NCI-H82 treated with DMSO at 0.1 percent for 48 hours (cell line): Measurements from ENCODE around the gene CTXN1.

Experiments used
- DNase-seq: peaks from one replicate; lab custom pipeline; 2025; ENCODE audit not compliant: unreplicated experiment; lab: John Stamatoyannopoulos, UW

Gene CTXN1

DNA sequence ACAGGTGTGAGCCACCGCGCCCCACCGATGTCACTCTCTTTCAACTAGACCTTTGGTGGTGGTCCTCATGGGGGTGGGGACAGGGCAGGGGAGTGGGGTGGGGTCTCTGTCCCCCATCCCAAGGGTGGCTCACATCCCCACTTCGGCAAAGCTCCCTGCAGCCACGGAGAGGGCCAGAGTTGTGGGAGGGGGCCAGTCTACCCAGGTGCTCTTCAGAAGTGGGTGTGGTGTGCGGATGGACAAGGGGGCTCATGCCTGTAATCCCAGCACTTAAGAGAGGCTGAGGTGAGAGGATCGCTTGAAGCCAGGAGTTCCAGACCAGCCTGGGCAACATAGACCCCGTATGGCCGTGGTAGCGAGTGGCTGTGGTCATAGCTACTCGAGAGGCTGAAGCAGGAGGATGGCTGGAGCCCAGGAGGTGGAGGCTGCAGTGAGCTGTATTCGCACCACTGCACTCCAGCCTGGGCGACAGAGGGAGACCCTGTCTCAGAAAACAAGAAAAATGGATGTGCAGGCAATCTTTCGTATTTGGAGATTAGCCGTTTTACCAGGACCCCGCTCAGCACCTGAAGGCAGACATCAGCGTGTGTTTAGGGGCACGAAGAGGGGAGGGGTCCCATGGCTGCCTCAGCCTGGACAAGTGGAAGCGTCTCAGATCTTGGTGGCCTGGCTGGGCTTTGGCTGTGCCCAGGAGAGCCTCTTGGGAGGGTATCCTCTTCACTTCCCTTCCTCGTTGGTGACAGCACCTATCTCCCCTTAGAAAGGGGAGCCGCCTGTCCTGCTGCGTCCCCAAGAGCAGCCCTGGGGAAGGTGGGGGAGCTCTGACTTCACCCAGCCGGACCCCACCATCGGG is 10.5 kb downstream of the CTXN1 start:
- DNase-seq, result no peak

DNA sequence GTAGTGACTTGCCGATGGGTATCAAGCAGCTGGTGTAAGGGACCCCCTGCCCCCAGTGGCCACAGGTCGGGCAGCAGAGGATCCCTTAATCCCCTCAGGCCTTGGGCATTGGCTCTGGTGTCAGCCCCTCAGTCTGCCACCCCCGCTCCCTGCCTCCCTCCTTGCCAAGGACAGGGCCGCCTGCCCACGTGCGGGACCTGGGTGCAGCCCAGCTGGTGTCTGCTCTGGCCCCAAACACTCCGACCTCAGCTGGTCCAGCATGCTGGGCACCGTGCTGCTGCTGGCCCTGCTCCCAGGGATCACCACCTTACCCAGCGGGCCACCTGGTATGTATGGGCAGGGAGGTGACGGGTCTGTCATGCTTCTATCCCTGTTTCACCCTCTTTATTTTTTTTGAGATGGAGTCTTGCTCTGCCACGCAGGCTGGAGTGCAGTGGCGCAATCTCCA is 11.3 kb downstream of the CTXN1 start, which contains the start of gene TGFBR3L:
TGFBR3L (plus strand) TSS at position 233 of the 448 bp plus-strand sequence.
- no peak for DNase-seq

DNA sequence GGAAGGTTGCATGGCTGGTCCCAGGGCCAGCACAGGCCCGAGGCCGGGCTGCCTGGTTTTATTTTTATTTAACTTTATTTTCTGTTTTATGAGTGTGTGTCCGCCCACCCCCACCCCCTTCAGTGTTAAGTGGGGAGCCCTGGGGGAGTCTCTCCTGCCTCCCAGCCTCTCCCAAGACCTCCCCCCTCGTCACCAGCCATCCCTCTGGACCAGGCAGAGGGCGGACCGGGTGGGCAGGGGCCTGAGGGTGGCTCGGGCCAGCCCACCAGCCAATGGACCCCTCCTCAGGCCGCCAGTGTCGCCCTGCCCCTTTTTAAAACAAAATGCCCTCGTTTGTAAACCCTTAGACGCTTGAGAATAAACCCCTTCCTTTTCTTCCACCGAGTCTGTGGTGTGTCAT is 11.8 kb downstream of the CTXN1 start:
- DNase-seq, result no peak

DNA sequence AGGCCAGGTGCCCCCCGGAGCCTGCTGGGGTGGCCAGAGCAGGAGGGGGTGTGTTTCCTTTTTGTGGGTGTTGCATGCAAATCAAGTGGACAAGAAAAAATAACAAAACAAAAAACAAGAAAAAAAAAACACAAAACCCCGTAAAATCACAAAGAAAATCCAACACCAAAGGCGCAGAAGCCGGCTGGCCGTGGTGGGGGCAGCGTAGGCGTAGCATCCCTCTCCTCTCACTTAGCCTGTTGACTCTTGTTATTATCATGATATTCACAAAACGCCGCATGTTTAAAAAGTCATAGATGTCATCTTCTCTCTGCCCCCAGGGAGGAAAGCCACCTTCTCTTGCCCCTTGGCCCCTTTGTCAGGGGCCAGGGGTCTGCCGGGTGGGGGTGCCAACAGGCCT is 12.3 kb downstream of the CTXN1 start:
- DNase-seq, result no peak

DNA sequence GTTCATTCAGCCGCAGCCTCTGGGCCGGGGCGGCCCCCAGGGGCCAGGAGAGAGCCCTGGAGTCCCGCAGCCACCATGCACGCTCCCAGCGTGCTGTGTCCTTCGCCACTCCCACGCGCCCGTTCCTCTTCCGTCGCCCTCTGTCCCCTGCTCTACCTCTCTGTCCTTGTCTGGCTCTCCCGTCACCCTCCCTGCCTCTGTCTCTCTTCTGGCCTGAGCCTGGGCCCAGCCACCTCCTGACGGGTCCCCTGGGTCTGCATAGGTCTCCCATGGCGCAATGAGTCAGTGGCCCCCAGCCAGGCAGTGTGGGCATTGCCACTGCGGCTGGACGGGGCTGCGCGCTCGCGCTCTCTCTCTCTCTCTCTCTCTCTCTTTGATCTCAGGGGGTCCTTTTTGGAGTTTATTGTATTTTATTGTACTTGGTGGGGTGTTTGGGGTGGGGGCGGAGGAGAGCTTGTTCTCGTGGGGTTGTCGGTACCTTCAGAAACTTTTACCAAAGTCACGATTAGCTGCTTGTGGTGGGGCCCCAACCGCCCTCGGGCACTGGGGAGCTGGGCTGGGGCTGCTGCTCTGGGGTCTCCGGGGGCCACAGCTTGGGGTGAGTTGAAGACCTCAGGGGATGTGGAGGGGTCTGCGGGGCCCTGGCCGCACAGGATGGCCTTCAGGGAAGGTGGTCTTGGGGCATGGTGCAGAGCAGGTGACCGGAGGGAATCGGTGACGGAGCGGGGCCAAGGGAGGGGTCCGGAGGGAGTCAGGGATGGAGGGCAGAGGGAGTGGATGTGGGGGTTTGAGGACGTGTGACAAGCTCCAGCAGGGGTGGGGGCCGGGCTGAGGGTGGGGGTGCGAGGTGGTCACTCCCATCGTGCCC is 13.0 kb downstream of the CTXN1 start:
- DNase-seq, result no peak

DNA sequence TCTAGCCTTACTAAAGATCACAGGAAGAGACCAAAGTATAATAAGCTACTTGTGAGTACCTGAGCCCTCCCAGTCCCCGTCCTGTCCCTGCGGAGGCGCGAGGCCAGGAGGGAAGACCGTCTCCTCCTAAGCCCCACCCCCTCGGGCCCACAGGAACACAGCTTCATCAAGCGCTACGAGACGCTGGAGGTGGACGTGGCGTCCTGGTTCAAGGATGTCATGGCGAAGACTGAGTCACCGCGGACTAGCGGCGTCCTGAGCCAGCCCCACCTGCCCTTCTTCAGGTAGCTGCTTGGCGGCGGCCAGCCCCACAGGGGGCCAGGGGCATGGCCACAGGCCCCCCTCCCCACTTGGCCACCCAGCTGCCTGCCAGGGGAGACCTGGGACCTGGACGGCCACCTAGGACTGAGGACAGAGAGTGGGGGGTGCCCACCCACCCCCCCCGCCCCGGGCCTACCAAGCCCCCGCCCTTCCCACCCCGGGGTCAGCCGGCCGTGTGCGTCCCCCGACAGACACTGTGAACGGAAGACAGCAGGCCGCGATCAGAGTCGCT is 13.7 kb downstream of the CTXN1 start:
- DNase-seq, result no peak

DNA sequence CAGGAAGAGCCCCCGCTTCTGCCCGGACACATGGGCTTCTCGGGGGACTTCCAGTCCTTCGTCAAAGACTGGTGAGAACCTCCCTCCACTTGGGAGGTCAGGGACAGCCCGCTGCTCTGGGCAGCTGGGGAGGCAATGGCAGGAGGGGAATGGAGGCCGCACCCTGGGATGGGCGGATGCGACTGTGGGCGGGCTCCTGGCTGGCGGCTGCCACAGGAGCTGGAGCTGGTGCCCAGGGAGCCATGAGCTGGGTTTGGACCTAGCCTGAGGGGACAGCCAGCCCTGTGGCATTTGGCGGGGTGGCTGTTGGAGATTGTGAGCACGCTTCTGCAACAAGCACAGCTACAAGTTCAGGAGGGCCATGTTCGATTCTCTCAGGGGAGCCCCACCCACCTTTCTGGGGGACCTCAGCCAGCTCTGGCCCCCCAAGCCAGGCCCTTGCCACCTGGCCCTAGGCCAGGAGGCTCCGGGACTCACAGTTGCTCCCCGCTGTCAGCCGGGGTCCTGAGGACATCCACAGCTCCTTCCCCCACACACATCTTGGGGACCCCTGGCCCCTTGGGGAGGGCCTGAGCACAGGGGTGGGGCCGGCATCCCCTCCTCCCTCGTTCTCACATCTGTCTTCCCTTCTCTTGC is 14.3 kb downstream of the CTXN1 start:
- DNase-seq, result no peak

DNA sequence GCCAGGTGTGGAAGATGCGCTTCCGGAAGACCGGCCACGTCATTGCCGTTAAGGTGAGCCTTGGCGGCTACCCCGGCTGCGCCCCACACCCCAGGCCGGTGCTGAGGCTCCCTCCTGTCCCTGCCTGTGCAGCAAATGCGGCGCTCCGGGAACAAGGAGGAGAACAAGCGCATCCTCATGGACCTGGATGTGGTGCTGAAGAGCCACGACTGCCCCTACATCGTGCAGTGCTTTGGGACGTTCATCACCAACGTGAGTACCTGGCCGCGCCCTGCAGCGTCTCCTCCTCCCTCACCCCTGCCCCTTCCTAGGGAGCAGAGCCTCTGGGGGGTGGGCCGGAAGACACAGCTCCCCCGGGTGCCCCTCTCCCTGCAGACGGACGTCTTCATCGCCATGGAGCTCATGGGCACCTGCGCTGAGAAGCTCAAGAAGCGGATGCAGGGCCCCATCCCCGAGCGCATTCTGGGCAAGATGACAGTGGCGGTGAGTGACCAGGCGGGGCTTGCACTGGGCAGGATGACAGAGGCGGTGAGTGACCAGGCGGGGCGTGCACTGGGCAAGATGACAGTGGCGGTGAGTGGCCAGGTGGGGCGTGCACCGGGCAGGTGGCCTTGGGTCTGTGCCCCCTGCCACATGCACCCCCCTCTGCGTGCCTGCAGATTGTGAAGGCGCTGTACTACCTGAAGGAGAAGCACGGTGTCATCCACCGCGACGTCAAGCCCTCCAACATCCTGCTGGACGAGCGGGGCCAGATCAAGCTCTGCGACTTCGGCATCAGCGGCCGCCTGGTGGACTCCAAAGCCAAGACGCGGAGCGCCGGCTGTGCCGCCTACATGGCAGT is 15.4 kb downstream of the CTXN1 start:
- no peak for DNase-seq

DNA sequence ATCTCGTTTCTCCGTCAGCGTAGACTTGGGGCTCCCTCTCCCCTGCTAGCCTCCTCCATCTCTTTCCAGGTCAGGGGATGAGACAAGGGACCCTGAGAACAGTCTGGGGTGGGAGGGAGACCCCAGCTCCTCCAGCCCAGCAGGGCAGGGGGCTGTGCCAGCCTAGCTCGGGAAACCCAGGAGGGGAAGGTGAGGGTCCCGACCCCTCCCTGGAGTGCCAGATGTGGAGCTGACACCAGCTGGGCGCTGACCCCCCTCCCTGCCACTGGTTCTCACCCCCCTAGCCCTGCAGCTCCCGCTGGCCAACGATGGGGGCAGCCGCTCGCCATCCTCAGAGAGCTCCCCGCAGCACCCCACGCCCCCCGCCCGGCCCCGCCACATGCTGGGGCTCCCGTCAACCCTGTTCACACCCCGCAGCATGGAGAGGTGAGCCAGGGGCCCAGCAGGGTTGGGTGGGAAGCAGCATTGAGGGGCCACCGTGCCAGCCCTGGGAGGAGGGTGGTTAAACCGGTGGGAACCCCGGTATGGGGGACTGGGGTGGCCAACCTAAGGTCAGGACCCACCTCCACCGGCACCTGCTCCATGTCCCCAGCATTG is 16.4 kb downstream of the CTXN1 start:
- no peak for DNase-seq

DNA sequence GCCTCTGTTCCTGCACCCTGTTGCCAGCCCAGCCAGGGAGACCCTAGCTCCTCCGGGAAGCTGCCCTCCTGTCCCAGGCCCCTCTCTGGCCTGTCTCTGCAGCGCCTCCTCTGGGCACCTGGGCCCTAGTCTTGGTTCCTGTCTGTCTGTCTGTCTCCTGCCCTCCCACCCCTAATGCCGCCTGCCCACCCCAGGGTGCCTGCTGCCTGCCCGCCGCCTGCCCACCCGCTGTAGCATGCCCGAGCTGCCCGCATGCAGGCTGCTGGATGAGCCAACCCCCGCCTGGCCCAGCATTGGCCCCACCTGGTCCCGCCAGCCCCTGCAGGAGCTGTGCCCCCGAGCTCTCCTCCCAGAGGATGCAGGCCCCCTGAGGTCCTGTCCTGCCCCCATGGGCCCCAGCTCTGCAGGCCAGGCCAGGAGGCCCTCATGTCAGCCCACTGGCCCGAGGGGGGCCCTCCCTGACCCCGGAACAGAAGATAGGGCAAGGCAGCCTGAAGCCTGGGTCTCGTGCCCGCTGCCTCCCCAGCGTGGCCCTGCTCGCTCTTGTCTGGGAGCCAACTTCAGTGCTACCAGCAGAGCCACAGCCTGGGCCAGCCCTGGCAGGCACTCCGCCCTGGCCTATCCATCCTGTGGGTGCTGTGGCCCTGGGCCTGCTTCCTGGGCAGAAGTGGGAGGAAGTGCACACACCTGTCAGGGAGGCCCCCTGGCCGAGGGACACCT is 17.0 kb downstream of the CTXN1 start:
- no peak for DNase-seq

DNA sequence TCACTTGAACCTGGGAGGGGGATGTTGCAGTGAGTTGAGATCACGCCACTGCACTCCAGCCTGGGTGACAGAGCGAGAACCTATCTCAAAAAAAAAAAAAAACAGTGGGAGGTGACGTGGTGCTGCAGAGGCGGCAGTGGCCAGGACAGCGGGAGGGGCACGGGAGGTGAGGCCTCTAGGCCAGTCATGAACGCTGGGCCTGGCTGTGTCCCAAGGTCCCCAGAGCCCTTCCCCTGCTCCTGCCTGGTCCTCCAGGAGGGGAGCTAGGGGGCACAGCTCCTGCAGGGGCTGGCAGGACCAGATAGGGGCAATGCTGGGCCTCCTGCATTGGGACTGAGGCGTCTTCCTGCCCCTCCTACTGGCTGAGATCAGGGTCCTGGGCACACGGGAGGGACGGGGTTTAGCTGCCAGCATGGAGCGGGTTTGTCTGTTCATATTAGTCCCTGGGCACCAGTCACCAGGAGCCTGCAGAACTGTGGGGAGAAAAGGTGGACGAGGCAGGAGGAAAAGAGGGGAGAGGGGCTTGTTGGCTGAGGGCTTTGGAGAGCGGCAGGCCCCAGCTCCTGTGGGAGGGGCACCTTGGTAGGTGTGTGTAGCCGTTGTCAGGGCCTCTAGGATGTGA is 17.7 kb downstream of the CTXN1 start:
- no peak for DNase-seq

DNA sequence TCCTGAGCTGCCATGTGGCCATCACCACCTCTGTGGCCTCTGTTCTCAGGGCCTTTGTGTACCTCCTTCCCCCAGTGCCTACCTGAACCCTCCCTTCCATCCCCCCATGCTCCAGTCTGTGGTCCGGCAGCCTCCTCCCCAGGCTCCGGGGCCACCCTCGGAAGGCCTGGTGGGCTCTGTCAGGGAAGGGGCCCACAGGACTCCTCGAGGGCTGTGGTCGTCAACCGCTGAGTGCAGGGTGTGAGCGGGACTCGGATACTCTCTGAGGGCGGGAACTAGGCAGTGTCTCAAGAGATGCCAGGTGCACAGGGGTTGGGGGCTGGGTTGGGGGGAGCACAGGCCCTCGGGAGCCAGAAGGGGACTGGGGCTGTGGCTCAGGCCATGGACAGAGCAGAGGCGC is 18.4 kb downstream of the CTXN1 start:
- no peak for DNase-seq

DNA sequence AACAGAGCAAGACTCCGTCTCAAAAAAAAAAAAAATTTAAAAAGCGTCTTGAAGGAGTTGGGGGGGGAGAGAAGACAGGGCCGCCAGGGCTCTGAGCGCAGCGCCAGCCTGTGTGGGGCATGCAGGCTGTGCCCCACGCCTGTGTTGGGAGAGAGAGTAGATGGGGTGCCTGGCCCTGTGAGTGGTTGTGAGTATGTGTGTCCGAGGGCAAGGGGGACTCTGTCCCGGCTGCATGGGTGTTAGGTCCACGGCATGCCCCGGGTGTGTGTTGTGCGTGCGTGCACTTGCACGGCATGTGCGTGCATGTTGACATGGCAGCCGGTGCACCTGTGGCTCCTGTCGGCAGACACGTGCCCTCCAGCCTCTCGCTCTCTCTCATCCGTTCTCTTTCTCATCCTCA is 18.8 kb downstream of the CTXN1 start:
- no peak for DNase-seq

DNA sequence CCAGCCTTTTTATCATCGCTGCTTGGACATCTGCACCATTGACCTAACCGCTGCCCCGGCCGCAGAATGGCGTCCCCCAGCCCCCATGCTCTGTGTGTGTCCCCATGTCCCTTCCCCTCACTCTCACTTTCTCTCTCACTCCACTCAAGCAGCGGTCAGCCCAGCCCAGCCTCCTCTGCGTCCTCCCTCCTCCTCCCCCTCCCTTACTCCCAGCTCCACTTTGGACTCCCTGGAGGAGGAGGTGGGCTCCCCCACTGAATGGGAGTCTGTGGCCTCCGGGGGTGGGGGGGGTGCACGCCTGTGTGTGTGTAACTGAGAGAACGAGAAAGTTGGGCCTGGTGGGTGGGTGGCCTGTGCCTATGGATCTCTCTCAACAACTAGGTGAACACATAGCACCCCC is 20.1 kb downstream of the CTXN1 start:
- no peak for DNase-seq

DNA sequence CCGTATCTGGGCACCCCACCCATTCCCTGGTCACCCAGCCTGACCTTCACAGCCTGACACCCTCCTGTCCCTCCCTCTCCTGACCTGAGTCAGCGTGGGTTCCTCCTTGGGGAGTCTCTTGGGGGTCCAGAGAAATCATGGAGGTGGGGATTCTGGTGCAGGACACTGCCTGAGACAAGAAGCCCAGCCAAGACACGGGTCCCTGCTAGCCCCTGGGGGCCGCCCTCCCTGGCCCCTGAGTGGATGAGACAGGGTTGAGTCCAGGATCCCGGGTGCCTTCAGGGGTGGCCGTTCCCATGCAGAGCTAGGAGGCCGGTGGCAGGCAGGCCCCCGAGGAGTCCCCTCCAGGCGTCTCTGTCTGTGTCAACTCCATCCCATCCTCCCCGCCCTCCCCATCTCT is 20.7 kb downstream of the CTXN1 start:
- no peak for DNase-seq

DNA sequence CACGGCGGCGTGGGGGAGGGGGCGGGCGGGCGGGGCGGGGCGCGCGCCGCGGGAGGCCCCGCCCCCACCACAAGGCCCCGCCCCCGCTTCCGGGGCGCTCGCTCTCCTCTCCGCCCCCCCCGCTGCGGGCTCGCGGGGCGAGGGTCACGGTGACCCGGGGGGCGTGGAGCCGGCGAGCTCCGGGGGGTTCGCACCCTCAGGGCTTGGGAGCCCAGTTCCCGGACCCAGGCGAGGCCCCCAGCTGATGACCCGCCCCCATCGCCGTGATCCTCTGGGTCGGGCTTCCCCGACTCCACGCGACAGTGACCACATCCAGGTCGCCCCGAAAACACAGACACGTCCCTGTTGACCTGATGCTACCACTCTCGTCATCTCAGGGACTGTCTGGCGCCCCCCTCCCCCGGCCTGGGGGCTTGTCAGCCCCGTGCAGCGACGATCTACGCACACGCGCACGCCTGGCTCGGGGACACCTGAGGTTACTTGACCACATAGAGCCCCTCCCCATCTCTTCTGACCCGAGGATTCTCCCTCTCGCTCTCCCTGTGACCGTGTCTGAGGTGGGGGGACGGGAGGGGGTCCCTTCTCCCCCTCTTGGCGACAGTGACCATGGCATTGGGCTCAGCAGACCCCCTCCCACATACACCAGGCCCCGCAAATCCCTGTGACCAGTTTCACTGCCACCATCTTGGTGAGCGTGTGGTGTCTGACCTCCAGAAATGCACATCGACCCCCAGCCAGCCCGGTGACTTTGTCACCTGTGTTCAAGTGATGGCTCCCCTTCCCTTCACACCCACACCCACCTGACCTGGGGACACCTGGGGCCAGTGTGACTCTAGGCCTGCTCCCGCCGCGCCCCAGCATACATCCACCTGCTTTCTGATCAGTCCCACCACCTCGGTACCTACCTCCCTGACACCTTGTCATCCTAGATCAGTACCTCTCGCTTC is 21.6 kb downstream of the CTXN1 start:
- DNase-seq, result no peak

DNA sequence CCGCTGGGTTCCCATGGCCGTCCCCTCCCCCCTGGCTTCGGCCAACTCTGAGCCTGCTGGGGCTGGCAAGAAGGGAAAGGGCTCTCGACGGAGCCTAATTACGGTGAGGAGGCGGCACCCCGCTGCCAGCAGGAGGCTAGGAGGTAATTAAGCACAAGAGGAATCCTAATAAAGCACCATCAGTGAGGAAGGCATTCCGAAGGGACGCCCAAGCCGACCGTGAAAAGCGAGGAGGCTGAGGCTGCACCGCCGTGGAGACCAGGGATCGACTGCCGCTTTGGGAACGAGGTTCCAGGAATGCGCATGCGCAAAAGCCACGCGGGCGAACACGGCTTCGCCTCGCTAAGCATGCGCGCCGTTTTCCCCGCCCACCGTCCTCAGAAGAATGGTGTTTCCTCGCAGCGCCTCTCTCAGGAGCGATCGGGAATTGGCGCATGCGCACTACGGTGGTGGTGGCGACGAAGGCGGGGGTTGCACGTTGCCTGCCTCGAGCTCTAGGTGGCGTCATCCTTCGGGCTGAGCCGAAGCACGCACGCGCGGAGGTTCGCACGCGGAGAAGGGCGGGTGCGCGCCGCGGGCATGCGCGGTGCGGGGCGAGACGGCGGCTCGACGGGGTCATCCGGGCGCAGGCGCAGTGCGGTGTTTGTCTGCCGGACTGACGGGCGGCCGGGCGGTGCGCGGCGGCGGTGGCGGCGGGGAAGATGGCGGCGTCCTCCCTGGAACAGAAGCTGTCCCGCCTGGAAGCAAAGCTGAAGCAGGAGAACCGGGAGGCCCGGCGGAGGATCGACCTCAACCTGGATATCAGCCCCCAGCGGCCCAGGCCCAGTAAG is 22.5 kb downstream of the CTXN1 start, which contains the start of gene MAP2K7:
MAP2K7 (plus strand) TSS at position 634 of the 830 bp plus-strand sequence; CDS start at position 702, 68 bp downstream.
- peak; percentile 97 for DNase-seq
